HCT116 (cell line): Measurements from ENCODE around the gene ZNF322. TPM values are rescaled to one million over a fixed set of nuclear protein-coding genes. Genes with fewer than 3 reads are reported as not detected.
A peak's percentile ranks its signal among the peaks of the same experiment; 100 is the strongest.

Experiments used
- ATAC-seq: fragments of 200-7000 bp; cut with Tn5 transposase; 2 replicates; pipeline ENCODE4 v1.9.1; 2020; ENCODE audit warnings: mild to moderate bottlenecking, moderate library complexity
- BruUV-seq: library from RNA; stranded (reverse); fragments of 400-500 nt; replicated peaks from 2 replicates; lab custom pipeline; 2021; lab: Mats Ljungman, UMichigan
- CTCF ChIA-PET: fragments of 300-600 bp; sonication (Branson Sonifier 250); formaldehyde crosslinking; loops from one replicate; lab custom pipeline; 2021; ENCODE audit warnings: antibody characterized with exemption; lab: Charles Lee
- POLR2A ChIA-PET: fragments of 300-600, 350-600 bp; sonication (Branson Sonifier 250); formaldehyde crosslinking; loops from one replicate; lab custom pipeline; 2021; ENCODE audit warnings: antibody characterized with exemption; lab: Charles Lee
- RAD21 ChIA-PET, 2 experiments: fragments of 300-600 bp; sonication (Branson Sonifier 250); formaldehyde crosslinking; loops; one replicate each; lab custom pipeline; 2023; ENCODE audit warnings: low total read pairs in 2 of 2; ENCODE audit not compliant: uncharacterized antibody in 2 of 2, unreplicated experiment in 2 of 2, low non-redundant PET in 1 of 2; lab: Charles Lee
- DNase-seq: peaks from one replicate; pipeline ENCODE4 v3.0.0-alpha.2; 2010; ENCODE audit warnings: low read depth, low spot score
- H2AFZ ChIP-seq: fragments of 200-600 bp; shearing (Covaris generic), sonication (generic); 2 replicates; pipeline ENCODE4 v1.6.1; 2017; ENCODE audit warnings: low read depth, mixed run types, mixed read lengths, antibody characterized with exemption, low read length; ENCODE audit not compliant: poor library complexity, severe bottlenecking
- H3K27ac ChIP-seq: 2 replicates; pipeline ENCODE4 v1.5.1; 2012; ENCODE audit warnings: low read depth, low read length
- H3K27me3 ChIP-seq: fragments of 200-600 bp; sonication (generic); 2 replicates; pipeline ENCODE4 v1.6.1; 2016; ENCODE audit warnings: mixed run types, low read length, mixed read lengths; ENCODE audit not compliant: insufficient read depth
- H3K36me3 ChIP-seq, 2 experiments: fragments of 200-500 bp in 1 of 2; fragments of 200-600 bp in 1 of 2; sonication (Bioruptor generic) in 1 of 2; sonication (generic) in 1 of 2; 2 replicates each; pipeline versions ENCODE4 v1.5.1 to v1.6.1; 2014 to 2016; ENCODE audit warnings: low read length in 2 of 2, inconsistent platforms in 1 of 2, mixed read lengths in 1 of 2, mixed run types in 1 of 2; ENCODE audit not compliant: insufficient read depth in 2 of 2, control insufficient read depth in 1 of 2
- H3K4me1 ChIP-seq, 2 experiments: fragments of 200-600 bp in 1 of 2; sonication (generic) in 1 of 2; 2 replicates each; pipeline versions ENCODE4 v1.5.1 to v1.6.1; 2012 to 2017; ENCODE audit warnings: low read length in 2 of 2, inconsistent platforms in 1 of 2, mild to moderate bottlenecking in 1 of 2, mixed read lengths in 1 of 2, mixed run types in 1 of 2, moderate library complexity in 1 of 2; ENCODE audit not compliant: insufficient read depth in 2 of 2, control insufficient read depth in 1 of 2
- H3K4me2 ChIP-seq: fragments of 200-600 bp; sonication (generic); 2 replicates; pipeline ENCODE4 v1.6.1; 2017; ENCODE audit warnings: mixed run types, low read length, mixed read lengths
- H3K4me3 ChIP-seq, 2 experiments: fragments of 200-600 bp in 1 of 2; sonication (generic) in 1 of 2; replicated peaks in 1 of 2; 2 replicates each; pipeline ENCODE4 v1.5.1; 2011 to 2016; ENCODE audit warnings: low read length in 2 of 2, control low read depth in 1 of 2, low read depth in 1 of 2, mild to moderate bottlenecking in 1 of 2, mixed read lengths in 1 of 2, mixed run types in 1 of 2
- H3K79me2 ChIP-seq: fragments of 200-600 bp; sonication (generic); 2 replicates; pipeline ENCODE4 v1.6.1; 2017; ENCODE audit warnings: mild to moderate bottlenecking, mixed run types, low read length, moderate library complexity, mixed read lengths; ENCODE audit not compliant: insufficient read depth
- H3K9ac ChIP-seq: fragments of 200-600 bp; sonication (generic); 2 replicates; pipeline ENCODE4 v1.6.1; 2016; ENCODE audit warnings: low read length, mixed read lengths
- H3K9me2 ChIP-seq: fragments of 200-600 bp; sonication (generic), shearing (Covaris generic); 2 replicates; pipeline ENCODE4 v1.6.1; 2017; ENCODE audit warnings: mixed run types, mild to moderate bottlenecking, moderate library complexity; ENCODE audit not compliant: insufficient read depth
- H3K9me3 ChIP-seq, 2 experiments: fragments of 200-500 bp in 1 of 2; fragments of 200-600 bp in 1 of 2; sonication (Bioruptor generic) in 1 of 2; sonication (generic) in 1 of 2; 2 replicates each; pipeline ENCODE4 v1.6.1; 2014 to 2017; ENCODE audit warnings: low read length in 2 of 2, mixed read lengths in 2 of 2, inconsistent platforms in 1 of 2, low read depth in 1 of 2, mild to moderate bottlenecking in 1 of 2, mixed run types in 1 of 2, moderate library complexity in 1 of 2; ENCODE audit not compliant: control insufficient read depth in 1 of 2, insufficient read depth in 1 of 2
- H4K20me1 ChIP-seq: fragments of 200-600 bp; sonication (generic), shearing (Covaris generic); 2 replicates; pipeline ENCODE4 v1.6.1; 2017; ENCODE audit warnings: mixed run types, mild to moderate bottlenecking, moderate library complexity; ENCODE audit not compliant: insufficient read depth
- CBX3 ChIP-seq: IDR thresholded peaks from 2 replicates; pipeline ENCODE4 v1.6.1; 2012; ENCODE audit warnings: low read depth
- CEBPB ChIP-seq: IDR thresholded peaks from 2 replicates; pipeline ENCODE4 v1.6.1; 2012; ENCODE audit warnings: low read depth
- CTCF ChIP-seq, 3 experiments: fragments of 200-600 bp in 1 of 3; sonication (generic) in 1 of 3; IDR thresholded peaks in 2 of 3; conservative IDR thresholded peaks in 1 of 3; 2 replicates each; pipeline ENCODE4 v1.5.1; 2012 to 2017; ENCODE audit warnings: low read depth in 2 of 3, low read length in 2 of 3, antibody characterized with exemption in 1 of 3, borderline replicate concordance in 1 of 3, control low read depth in 1 of 3, mild to moderate bottlenecking in 1 of 3, mixed read lengths in 1 of 3, mixed run types in 1 of 3, moderate library complexity in 1 of 3; ENCODE audit not compliant: insufficient read depth in 1 of 3
- EGR1 ChIP-seq: IDR thresholded peaks from 2 replicates; pipeline ENCODE4 v1.6.1; 2012; ENCODE audit warnings: low read depth
- ELF1 ChIP-seq: IDR thresholded peaks from 2 replicates; pipeline ENCODE4 v1.6.1; 2012; ENCODE audit warnings: low read depth, borderline replicate concordance
- EZH2 ChIP-seq: fragments of 200-600 bp; sonication (generic); IDR thresholded peaks from 2 replicates; pipeline ENCODE4 v1.6.1; 2017; ENCODE audit warnings: antibody characterized with exemption, mixed run types
- EZH2phosphoT487 ChIP-seq: fragments of 200-600 bp; IDR thresholded peaks from 2 replicates; pipeline ENCODE4 v1.6.1; 2018; ENCODE audit warnings: antibody characterized with exemption, borderline replicate concordance
- FOSL1 ChIP-seq: IDR thresholded peaks from 2 replicates; pipeline ENCODE4 v1.6.1; 2012; ENCODE audit warnings: low read depth
- JUND ChIP-seq: IDR thresholded peaks from 2 replicates; pipeline ENCODE4 v1.6.1; 2012
- MAX ChIP-seq: IDR thresholded peaks from 2 replicates; pipeline ENCODE4 v1.6.1; 2012
- POLR2A ChIP-seq: IDR thresholded peaks from 2 replicates; pipeline ENCODE4 v1.7.0; 2011; ENCODE audit warnings: borderline replicate concordance; ENCODE audit not compliant: insufficient read depth, insufficient read length; ENCODE audit errors: extremely low read depth
- POLR2AphosphoS5 ChIP-seq: IDR thresholded peaks from 2 replicates; pipeline ENCODE4 v1.6.1; 2011; ENCODE audit warnings: mild to moderate bottlenecking, low read depth, low read length, moderate library complexity
- RAD21 ChIP-seq: IDR thresholded peaks from 2 replicates; pipeline ENCODE4 v1.6.1; 2012; ENCODE audit warnings: low read depth, mild to moderate bottlenecking
- SIN3A ChIP-seq: IDR thresholded peaks from 2 replicates; pipeline ENCODE4 v1.6.1; 2012; ENCODE audit warnings: low read depth
- SP1 ChIP-seq: IDR thresholded peaks from 2 replicates; pipeline ENCODE4 v1.6.1; 2012; ENCODE audit warnings: low read depth
- SRF ChIP-seq: IDR thresholded peaks from 2 replicates; pipeline ENCODE4 v1.6.1; 2012; ENCODE audit warnings: low read depth
- TCF7L2 ChIP-seq: IDR thresholded peaks from 2 replicates; pipeline ENCODE4 v1.7.0; 2011; ENCODE audit warnings: borderline replicate concordance, inconsistent platforms; ENCODE audit not compliant: insufficient read depth, insufficient read length; ENCODE audit errors: extremely low read depth
- YY1 ChIP-seq: IDR thresholded peaks from 2 replicates; pipeline ENCODE4 v1.6.1; 2011; ENCODE audit warnings: low read length, low read depth, moderate library complexity, mild to moderate bottlenecking; ENCODE audit not compliant: insufficient replicate concordance; ENCODE audit errors: extremely low read depth
- ZBTB33 ChIP-seq: IDR thresholded peaks from 2 replicates; pipeline ENCODE4 v1.6.1; 2011; ENCODE audit warnings: mild to moderate bottlenecking, low read length, moderate library complexity; ENCODE audit not compliant: insufficient replicate concordance; ENCODE audit errors: extremely low read depth
- ZFX ChIP-seq: fragments of 450-650 bp; IDR thresholded peaks from 2 replicates; pipeline ENCODE4 v1.6.1; 2017
- ZNF274 ChIP-seq: fragments of 200-500 bp; sonication (Bioruptor generic); IDR thresholded peaks from 2 replicates; pipeline ENCODE4 v1.6.1; 2014; ENCODE audit warnings: mild to moderate bottlenecking, low read depth, low read length, inconsistent platforms
- intact Hi-C: fragments of 100-400 bp; cut with micrococcal nuclease; formaldehyde crosslinking; loops from 2 replicates; pipeline ENCODE4 v1.10.0; 2022
- total RNA-seq: library from RNA; stranded (reverse); gene quantifications from one replicate; pipeline ENCODE4 v1.2.1, GENCODE V29; 2021; ENCODE audit not compliant: unreplicated experiment
- TF ChIP-seq, protein P1 (sequence below): IDR thresholded peaks from 2 replicates; pipeline ENCODE4 v1.6.1; 2012

The ZNF322 gene
- total RNA-seq, 1 experiment from 2014 or later, result 22.9 TPM

DNA sequence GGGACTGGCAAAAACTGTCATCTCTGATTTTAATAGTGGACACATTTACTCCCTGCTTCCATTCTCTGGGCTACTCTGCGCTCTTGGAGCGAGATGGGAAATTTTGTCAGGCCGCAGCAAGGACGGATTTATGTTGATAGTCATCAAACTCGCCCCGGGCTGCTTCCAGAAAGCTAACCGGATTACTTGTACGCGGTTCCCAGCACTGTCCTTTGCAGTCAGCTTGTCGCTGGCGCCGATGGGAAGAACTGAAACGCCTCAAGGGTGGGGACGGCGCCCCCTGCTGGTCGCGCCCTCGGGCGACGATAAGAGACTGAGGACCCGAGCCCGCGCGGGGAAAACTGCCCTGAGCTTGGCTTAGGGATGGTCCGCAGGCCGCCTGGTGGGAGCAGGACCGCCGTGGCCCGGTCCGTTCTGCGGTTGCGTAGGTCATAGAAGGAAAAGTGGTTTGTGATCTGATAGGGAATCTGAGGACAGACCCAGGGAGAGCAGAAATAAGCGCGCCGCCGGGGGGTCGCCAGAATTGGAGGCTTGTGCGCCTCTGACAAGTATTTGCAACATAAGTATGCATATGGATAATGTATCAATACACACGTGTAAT is 63.8 kb downstream of the ZNF322 start:
- peak overlapping the region; percentile 94 to 98 for H3K4me3 ChIP-seq
- CTCF ChIA-PET, result interaction anchor here (0.6 to 4.2 kb wide), 23 partner anchors 10 to 554 kb away, joined by 3 to 60 read pairs (median 7); no protein-coding TSS in a partner anchor
- H2AFZ ChIP-seq, result peak overlapping the region; percentile 28
- POLR2A ChIA-PET, result interaction anchor here (0.6 to 2.1 kb wide), 17 partner anchors 19 to 554 kb away, joined by 3 to 14 read pairs (median 4); a partner anchor contains a TSS
- peaks cover 2 to 16% of the 10 kb centered on the region in 2 experiments; a peak in 1 of 4 replicates for H3K36me3 ChIP-seq
- H3K27ac ChIP-seq, result peak overlapping the region; percentile 80
- H3K9ac ChIP-seq, result peak overlapping the region; percentile 87
- DNase-seq (peak; percentile 82), ATAC-seq (peak; percentile 67)
- RAD21 ChIA-PET, result interaction anchor here (0.6 to 2.5 kb wide), 9 partner anchors 19 to 265 kb away, joined by 3 to 17 read pairs (median 4); partner anchors contain the start of gene HMGN4 (in 1 of the 2)
- no peaks in the 10 kb centered on the region for H3K27me3 ChIP-seq
- H3K9me3 ChIP-seq, result no peaks in the 10 kb centered on the region
- no TSS peak for BruUV-seq
- intact Hi-C loops, result loop anchor here (1.0 to 5.0 kb wide), 5 partner anchors 23 to 701 kb away; a partner anchor contains a TSS
- H3K4me1 ChIP-seq, result peaks cover 19 to 43% of the 10 kb centered on the region in 2 experiments
- H4K20me1 ChIP-seq, result no peaks in the 10 kb centered on the region
- H3K79me2 ChIP-seq, result peaks cover 22% of the 10 kb centered on the region
- peak overlapping the region; percentile 92 for H3K4me2 ChIP-seq
- H3K9me2 ChIP-seq, result no peaks in the 10 kb centered on the region
- TF ChIP-seq POLR2AphosphoS5, result peak; percentile 24; the same call in 1 of the 2 replicates
- TF ChIP-seq SIN3A, result no peak
- TF ChIP-seq JUND, result no peak
- TF ChIP-seq YY1, result peak; percentile 53
- no peak for TF ChIP-seq EZH2phosphoT487
- TF ChIP-seq MAX, result peak; percentile 69
- TF ChIP-seq SRF, result no peak
- no peak for TF ChIP-seq EGR1
- no peak for TF ChIP-seq POLR2A
- TF ChIP-seq CBX3, result peak; percentile 24; the same call in 1 of the 2 replicates
- TF ChIP-seq TCF7L2, result peak; percentile 29
- TF ChIP-seq EZH2, result no peak
- no peak for TF ChIP-seq ZFX
- no peak for TF ChIP-seq ZNF274
- peak; percentile 90 for TF ChIP-seq RAD21
- peak; percentile 90 to 93 (median 93) for TF ChIP-seq CTCF (IDR thresholded peaks at IDR 0.05 in 2 of 3, conservative IDR thresholded peaks at IDR 0.05 in 1 of 3; ENCODE audit: borderline replicate concordance in 1 of 3, insufficient read depth in 1 of 3, low read depth in 2 of 3, low read length in 2 of 3)
- TF ChIP-seq CEBPB, result no peak
- TF ChIP-seq FOSL1, result no peak
- TF ChIP-seq, protein P1, sequence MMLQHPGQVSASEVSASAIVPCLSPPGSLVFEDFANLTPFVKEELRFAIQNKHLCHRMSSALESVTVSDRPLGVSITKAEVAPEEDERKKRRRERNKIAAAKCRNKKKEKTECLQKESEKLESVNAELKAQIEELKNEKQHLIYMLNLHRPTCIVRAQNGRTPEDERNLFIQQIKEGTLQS, result no peak
- TF ChIP-seq SP1, result 0 out of 2 replicates have a peak, but pooled peaks have one; percentile 17
- TF ChIP-seq ZBTB33, result no peak
- TF ChIP-seq ELF1, result no peak
